HG03045 (cell line): ENCODE results near the gene CENPP.
A peak's percentile ranks its signal among the peaks of the same experiment; 100 is the strongest.

Experiments
- ATAC-seq: cut with Tn5 transposase; IDR thresholded peaks from one replicate; pipeline ENCODE4 v1.9.1; 2021; ENCODE audit warnings: mild to moderate bottlenecking, moderate library complexity; ENCODE audit not compliant: unreplicated experiment

The CENPP gene

GRCh38 chr9:92312887-92313623 is 12.7 kb upstream of the CENPP start:
- ATAC-seq = no peak

- no peak for ATAC-seq
Measured at GRCh38 chr9:92313624-92314012, 12.1 kb upstream of the CENPP start.

GRCh38 chr9:92315456-92315855 is 10.3 kb upstream of the CENPP start:
- ATAC-seq = no peak

GRCh38 chr9:92324431-92324830 is 1.3 kb upstream of the CENPP start:
- no peak for ATAC-seq

GRCh38 chr9:92324889-92325268 is 874 bp upstream of the CENPP start:
- ATAC-seq = peak; percentile 16

GRCh38 chr9:92325991-92326500 is 293 bp downstream of the CENPP start:
- ATAC-seq = no peak

- no peak for ATAC-seq
Measured at GRCh38 chr9:92327283-92327850, 1.6 kb downstream of the CENPP start.

- ATAC-seq = no peak
Measured at GRCh38 chr9:92328225-92328624, 2.5 kb downstream of the CENPP start.

- ATAC-seq = no peak
Measured at GRCh38 chr9:92332577-92333281, 7.0 kb downstream of the CENPP start.

GRCh38 chr9:92333282-92333634 is 7.5 kb downstream of the CENPP start:
- no peak for ATAC-seq

GRCh38 chr9:92341578-92341977 is 15.8 kb downstream of the CENPP start:
- no peak for ATAC-seq

GRCh38 chr9:92342825-92343488 is 17.2 kb downstream of the CENPP start:
- no peak for ATAC-seq

- no peak for ATAC-seq
Measured at GRCh38 chr9:92345582-92345981, 19.8 kb downstream of the CENPP start.

GRCh38 chr9:92349771-92350739 is 24.3 kb downstream of the CENPP start:
- no peak for ATAC-seq

GRCh38 chr9:92350740-92351133 is 25.0 kb downstream of the CENPP start:
- no peak for ATAC-seq

GRCh38 chr9:92353051-92353450 is 27.3 kb downstream of the CENPP start:
- no peak for ATAC-seq

GRCh38 chr9:92359394-92359995 is 33.7 kb downstream of the CENPP start:
- ATAC-seq = no peak

- ATAC-seq = no peak
Measured at GRCh38 chr9:92360083-92360482, 34.3 kb downstream of the CENPP start.

- ATAC-seq = no peak
Measured at GRCh38 chr9:92369075-92369474, 43.3 kb downstream of the CENPP start.

- ATAC-seq = no peak
Measured at GRCh38 chr9:92373167-92373566, 47.4 kb downstream of the CENPP start.
